Progenitor cell of endocrine pancreas (in vitro differentiated cells): ENCODE data around the gene TM9SF2. TPM values are rescaled to one million over a fixed set of nuclear protein-coding genes. Genes with fewer than 3 reads are reported as not detected.

ENCODE experiments used
- DNase-seq: peaks from one replicate; pipeline ENCODE4 v3.0.0; 2021; ENCODE audit warnings: low spot score; ENCODE audit not compliant: unreplicated experiment
- H3K27ac Mint-ChIP-seq: 2 replicates; pipeline ENCODE4 v1.8.0; 2021; ENCODE audit warnings: mild to moderate bottlenecking, moderate library complexity, mixed read lengths
- H3K27me3 Mint-ChIP-seq: 2 replicates; pipeline ENCODE4 v1.8.0; 2021; ENCODE audit warnings: mixed read lengths
- H3K36me3 Mint-ChIP-seq: 2 replicates; pipeline ENCODE4 v1.8.0; 2022; ENCODE audit warnings: mixed read lengths; ENCODE audit not compliant: insufficient read depth
- H3K4me1 Mint-ChIP-seq: 2 replicates; pipeline ENCODE4 v1.8.0; 2021; ENCODE audit warnings: low read depth, mixed read lengths
- H3K4me3 Mint-ChIP-seq: 2 replicates; pipeline ENCODE4 v1.8.0; 2021; ENCODE audit warnings: low read depth, mild to moderate bottlenecking, moderate library complexity, mixed read lengths
- H3K9me3 Mint-ChIP-seq: 2 replicates; pipeline ENCODE4 v1.8.0; 2021; ENCODE audit warnings: low read depth, mixed read lengths
- total RNA-seq: library from RNA; stranded (reverse); gene quantifications from 2 replicates; pipeline ENCODE4 v1.2.1, GENCODE V29; 2021
- TF ChIP-seq, protein P1 (sequence below): fragments of 200-600 bp; sonication (generic); IDR thresholded peaks from one replicate; pipeline ENCODE4 v1.5.0; 2021; ENCODE audit warnings: antibody characterized with exemption, mild to moderate bottlenecking; ENCODE audit not compliant: unreplicated experiment

Gene TM9SF2
- total RNA-seq, 1 donor from 2014 or later, result 109 TPM

DNA sequence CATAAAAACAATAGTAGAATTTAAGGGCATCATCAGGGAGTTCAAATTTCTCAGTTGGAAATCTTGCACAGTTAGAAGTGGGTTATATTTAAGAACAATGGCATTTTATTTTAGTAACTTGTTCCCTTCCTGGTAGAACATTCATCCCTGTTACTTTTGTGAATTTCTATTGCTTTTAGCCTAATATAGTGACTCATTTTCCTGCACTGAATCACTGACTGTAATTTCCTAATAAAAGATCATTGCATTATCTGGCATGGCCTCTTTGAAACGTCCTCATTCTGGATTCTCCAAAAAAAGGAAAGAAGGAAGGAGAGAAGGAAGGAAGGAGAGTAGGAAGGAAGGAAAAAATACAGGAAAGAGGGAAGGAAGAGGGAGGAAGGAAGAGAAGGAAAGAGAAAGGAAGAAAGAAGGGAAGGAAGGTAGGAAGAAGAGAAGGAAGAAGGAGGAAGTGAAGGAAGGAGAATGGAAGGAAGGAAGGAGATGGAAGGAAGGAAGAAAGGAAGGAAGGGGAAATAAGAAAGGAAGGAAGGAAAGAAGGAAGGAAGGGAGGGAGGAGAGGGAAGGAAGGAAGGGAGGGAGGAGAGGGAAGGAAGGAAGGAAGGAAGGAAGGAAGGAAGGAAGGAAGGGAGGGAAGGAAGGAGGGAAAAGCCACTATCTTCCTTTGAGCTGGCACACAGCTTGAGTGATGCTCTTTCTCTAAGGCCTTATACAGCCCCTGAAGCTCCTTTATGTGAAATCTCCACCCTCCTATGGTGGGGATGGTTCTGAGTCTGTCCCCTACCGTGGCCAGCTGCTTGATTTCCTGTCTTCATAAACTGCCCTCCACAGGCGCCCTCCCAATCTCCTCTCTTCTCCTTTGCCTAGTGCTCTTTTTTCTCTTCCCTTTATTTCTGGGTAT lies 29.8 kb upstream of the TM9SF2 start:
- peaks cover 16% of the 10 kb centered on the region for H3K27me3 Mint-ChIP-seq
- H3K36me3 Mint-ChIP-seq, result no peaks in the 10 kb centered on the region
- no peaks in the 10 kb centered on the region for H3K4me1 Mint-ChIP-seq
- no peak overlapping the region for H3K27ac Mint-ChIP-seq
- DNase-seq, result no peak
- TF ChIP-seq, protein P1, sequence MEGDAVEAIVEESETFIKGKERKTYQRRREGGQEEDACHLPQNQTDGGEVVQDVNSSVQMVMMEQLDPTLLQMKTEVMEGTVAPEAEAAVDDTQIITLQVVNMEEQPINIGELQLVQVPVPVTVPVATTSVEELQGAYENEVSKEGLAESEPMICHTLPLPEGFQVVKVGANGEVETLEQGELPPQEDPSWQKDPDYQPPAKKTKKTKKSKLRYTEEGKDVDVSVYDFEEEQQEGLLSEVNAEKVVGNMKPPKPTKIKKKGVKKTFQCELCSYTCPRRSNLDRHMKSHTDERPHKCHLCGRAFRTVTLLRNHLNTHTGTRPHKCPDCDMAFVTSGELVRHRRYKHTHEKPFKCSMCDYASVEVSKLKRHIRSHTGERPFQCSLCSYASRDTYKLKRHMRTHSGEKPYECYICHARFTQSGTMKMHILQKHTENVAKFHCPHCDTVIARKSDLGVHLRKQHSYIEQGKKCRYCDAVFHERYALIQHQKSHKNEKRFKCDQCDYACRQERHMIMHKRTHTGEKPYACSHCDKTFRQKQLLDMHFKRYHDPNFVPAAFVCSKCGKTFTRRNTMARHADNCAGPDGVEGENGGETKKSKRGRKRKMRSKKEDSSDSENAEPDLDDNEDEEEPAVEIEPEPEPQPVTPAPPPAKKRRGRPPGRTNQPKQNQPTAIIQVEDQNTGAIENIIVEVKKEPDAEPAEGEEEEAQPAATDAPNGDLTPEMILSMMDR, result no peak
- peaks cover 8% of the 10 kb centered on the region for H3K9me3 Mint-ChIP-seq
- H3K4me3 Mint-ChIP-seq, result no peak overlapping the region

DNA sequence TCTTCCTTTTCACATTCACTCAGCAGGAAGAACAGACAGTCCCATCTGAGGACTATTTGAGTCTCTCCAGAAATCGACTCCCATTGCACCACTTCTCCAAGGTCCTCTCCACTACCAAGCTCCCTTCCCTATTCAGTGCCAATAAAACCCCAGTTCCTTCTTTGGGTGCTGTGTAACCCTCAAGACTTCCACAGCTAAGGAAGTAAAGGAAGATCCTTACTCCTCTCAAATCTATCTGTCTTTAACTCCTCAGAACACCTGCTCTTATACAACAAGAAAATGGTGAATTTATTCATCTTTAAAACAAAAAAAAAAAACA lies 29.2 kb upstream of the TM9SF2 start:
- DNase-seq, result no peak
- TF ChIP-seq, protein P1, result no peak
- Mint-ChIP-seq H3K27me3 (peaks cover 16% of the 10 kb centered on the region), H3K9me3 (peaks cover 8% of the 10 kb centered on the region), H3K4me3 (no peak overlapping the region), H3K4me1 (no peaks in the 10 kb centered on the region), H3K27ac (no peak overlapping the region), H3K36me3 (no peaks in the 10 kb centered on the region)

DNA sequence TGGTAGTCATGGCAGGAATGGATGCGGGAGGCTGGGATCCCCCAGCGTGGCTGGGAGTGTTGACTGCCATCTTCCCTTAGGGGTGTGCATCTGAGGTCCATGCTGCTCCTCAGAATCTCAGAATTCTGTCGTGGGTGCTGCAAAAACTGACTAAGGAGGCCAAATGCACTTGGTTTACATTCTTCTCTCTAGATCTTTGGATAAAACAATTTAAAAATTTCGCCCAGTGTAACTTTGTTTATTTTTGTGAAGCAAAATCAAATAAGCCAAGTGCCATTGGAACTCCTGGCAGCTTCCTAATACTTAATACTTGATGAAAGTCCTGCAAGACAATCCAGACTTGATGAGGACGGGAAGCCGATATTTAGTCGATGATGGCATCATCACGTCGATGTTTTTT lies 27.8 kb upstream of the TM9SF2 start:
- TF ChIP-seq, protein P1, result no peak
- peaks cover 8% of the 10 kb centered on the region for H3K9me3 Mint-ChIP-seq
- no peak overlapping the region for H3K4me3 Mint-ChIP-seq
- H3K27me3 Mint-ChIP-seq, result peaks cover 16% of the 10 kb centered on the region
- DNase-seq, result no peak
- no peaks in the 10 kb centered on the region for H3K4me1 Mint-ChIP-seq
- H3K36me3 Mint-ChIP-seq, result no peaks in the 10 kb centered on the region
- no peak overlapping the region for H3K27ac Mint-ChIP-seq

DNA sequence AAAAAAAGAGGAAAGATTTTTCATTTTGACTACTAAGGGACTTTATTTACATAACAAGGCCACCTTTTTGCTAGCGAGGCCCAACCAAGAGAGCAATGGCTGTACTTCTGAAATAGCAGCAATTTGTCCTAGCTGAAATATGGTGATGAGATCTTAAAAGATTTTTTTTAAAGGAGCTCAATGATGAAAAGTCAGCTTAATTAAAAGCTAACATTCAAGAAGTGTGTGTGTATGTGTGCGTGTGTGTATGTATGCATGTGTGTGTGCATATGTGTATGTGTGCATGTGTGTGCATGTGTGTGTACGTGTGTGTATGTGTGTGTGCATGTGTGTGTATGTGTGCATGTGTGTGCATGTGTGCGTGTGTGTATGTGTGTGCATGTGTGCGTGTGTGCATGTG lies 24.6 kb upstream of the TM9SF2 start:
- peaks cover 4% of the 10 kb centered on the region for H3K27me3 Mint-ChIP-seq
- no peak for DNase-seq
- TF ChIP-seq, protein P1, result no peak
- no peaks in the 10 kb centered on the region for H3K9me3 Mint-ChIP-seq
- no peaks in the 10 kb centered on the region for H3K36me3 Mint-ChIP-seq
- no peak overlapping the region for H3K27ac Mint-ChIP-seq
- H3K4me3 Mint-ChIP-seq, result no peak overlapping the region
- no peaks in the 10 kb centered on the region for H3K4me1 Mint-ChIP-seq

DNA sequence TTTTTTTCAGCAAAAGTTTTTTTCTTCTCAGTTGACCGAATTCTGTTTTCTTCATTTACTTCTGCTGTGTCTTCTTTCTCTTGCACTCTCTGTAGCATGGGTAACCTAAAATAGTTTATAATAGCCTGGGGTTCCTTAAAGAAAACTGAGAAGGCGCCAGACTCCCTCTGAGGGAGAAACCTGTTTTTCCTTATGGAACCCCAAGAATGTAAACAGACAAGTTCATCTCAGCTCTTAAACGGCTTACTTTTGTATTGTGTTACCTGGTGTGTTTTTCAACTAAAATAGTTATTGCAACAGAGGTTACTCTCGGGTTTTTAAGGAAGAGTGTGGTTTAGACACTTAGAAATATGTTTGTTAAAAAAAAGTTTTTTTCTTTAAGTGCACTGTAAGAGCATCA lies 23.8 kb upstream of the TM9SF2 start:
- no peak overlapping the region for H3K27ac Mint-ChIP-seq
- H3K36me3 Mint-ChIP-seq, result no peaks in the 10 kb centered on the region
- no peak for DNase-seq
- H3K27me3 Mint-ChIP-seq, result no peaks in the 10 kb centered on the region
- no peaks in the 10 kb centered on the region for H3K4me1 Mint-ChIP-seq
- H3K9me3 Mint-ChIP-seq, result no peaks in the 10 kb centered on the region
- H3K4me3 Mint-ChIP-seq, result no peak overlapping the region
- TF ChIP-seq, protein P1, result no peak
